ENCODE measurements around the gene SIRPA.

The SIRPA gene

DNA sequence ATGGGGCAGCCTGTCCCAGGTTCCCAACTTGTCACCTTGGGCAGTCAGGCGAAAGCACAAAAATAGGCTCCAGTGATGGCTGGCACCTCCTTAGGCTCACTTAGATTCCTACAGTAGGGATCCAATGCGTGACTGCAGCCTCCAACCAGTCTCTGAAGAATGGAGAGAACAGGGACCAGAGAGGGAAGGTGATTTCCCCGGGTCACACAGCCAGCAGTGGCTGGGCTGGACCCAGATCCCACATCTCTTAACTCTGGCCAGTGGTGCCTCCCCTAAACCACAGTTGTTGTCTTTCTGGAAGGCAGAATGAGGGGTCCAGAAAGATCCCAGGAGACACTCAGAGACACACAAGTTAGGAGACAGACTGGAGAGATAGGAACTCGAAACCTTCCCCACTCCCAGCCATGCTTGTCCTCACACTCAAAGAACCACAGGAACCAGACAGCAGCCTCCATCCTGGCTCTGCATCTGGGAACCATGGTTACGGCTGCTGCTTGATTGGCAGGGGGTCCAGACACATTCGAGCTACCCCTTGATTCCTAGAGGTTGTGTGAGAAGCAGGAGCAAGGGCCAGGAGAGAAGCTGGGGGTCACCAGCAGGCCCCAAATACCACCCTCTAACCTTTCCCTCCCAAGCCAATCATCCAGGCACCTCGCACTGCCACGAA lies 33.1 kb upstream of the SIRPA start:
- H3K9me2 ChIP-seq (replicated peaks; ENCODE audit: control insufficient read depth, low read length): no peaks in the 10 kb centered on the region
- H3K4me3 ChIP-seq (ENCODE audit: low read length): no peak overlapping the region
- no peaks in the 10 kb centered on the region for H3K36me3 ChIP-seq (ENCODE audit: control insufficient read depth, low read length)
- H3K4me1 ChIP-seq (ENCODE audit: control insufficient read depth, low read length): no peaks in the 10 kb centered on the region
- peaks cover 5% of the 10 kb centered on the region for H4K20me1 ChIP-seq (ENCODE audit: control insufficient read depth, insufficient read depth, low read depth, low read length)
- no peak overlapping the region for H3K27ac ChIP-seq (ENCODE audit: low read depth, low read length)
- no peaks in the 10 kb centered on the region for H3K79me2 ChIP-seq (ENCODE audit: control insufficient read depth, low read length)
- TF ChIP-seq, protein P1, sequence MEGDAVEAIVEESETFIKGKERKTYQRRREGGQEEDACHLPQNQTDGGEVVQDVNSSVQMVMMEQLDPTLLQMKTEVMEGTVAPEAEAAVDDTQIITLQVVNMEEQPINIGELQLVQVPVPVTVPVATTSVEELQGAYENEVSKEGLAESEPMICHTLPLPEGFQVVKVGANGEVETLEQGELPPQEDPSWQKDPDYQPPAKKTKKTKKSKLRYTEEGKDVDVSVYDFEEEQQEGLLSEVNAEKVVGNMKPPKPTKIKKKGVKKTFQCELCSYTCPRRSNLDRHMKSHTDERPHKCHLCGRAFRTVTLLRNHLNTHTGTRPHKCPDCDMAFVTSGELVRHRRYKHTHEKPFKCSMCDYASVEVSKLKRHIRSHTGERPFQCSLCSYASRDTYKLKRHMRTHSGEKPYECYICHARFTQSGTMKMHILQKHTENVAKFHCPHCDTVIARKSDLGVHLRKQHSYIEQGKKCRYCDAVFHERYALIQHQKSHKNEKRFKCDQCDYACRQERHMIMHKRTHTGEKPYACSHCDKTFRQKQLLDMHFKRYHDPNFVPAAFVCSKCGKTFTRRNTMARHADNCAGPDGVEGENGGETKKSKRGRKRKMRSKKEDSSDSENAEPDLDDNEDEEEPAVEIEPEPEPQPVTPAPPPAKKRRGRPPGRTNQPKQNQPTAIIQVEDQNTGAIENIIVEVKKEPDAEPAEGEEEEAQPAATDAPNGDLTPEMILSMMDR (IDR thresholded peaks at IDR 0.05; ENCODE audit: low read depth, low read length, poor library complexity, severe bottlenecking): no peak
- TF ChIP-seq EZH2phosphoT487 (IDR thresholded peaks at IDR 0.05; ENCODE audit: borderline replicate concordance, low read length): no peak
- peaks cover 84% of the 10 kb centered on the region for H3K27me3 ChIP-seq (ENCODE audit: control insufficient read depth, low read length)
- no peaks in the 10 kb centered on the region for H3F3A ChIP-seq (ENCODE audit: control insufficient read depth, insufficient read depth)
- no peak overlapping the region for H3K4me2 ChIP-seq (ENCODE audit: low read length)
- H3K9me3 ChIP-seq (ENCODE audit: control insufficient read depth, insufficient read depth, low read length): no peaks in the 10 kb centered on the region

DNA sequence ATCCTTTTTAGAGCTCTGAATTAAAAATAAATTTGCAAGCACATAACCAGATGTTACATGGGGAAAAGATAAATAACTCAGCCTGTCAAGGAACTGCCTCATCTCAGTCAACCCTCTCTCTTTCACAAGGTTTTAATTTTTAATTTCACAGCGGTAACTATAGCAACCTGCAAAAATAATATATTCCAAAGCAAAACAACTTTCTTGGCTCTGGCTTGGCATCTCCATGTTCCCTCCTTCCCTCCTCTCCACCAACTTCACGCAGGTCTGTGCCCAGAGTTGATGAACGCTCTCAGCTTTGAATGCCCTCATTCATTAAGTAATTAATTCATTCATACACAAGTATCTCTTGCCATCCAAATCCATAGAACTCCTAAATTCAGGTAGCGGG lies 32.5 kb upstream of the SIRPA start:
- Histone ChIP-seq H3K4me1 (ENCODE audit: control insufficient read depth, low read length) (no peaks in the 10 kb centered on the region), H3K9me2 (replicated peaks; ENCODE audit: control insufficient read depth, low read length) (no peaks in the 10 kb centered on the region), H3K4me3 (ENCODE audit: low read length) (no peak overlapping the region), H3F3A (ENCODE audit: control insufficient read depth, insufficient read depth) (no peaks in the 10 kb centered on the region), H3K4me2 (ENCODE audit: low read length) (no peak overlapping the region), H3K27ac (ENCODE audit: low read depth, low read length) (no peak overlapping the region), H3K27me3 (ENCODE audit: control insufficient read depth, low read length) (peaks cover 84% of the 10 kb centered on the region), H4K20me1 (ENCODE audit: control insufficient read depth, insufficient read depth, low read depth, low read length) (peaks cover 5% of the 10 kb centered on the region), H3K36me3 (ENCODE audit: control insufficient read depth, low read length) (no peaks in the 10 kb centered on the region), H3K79me2 (ENCODE audit: control insufficient read depth, low read length) (no peaks in the 10 kb centered on the region), H3K9me3 (ENCODE audit: control insufficient read depth, insufficient read depth, low read length) (no peaks in the 10 kb centered on the region)
- TF ChIP-seq, protein P1 (IDR thresholded peaks at IDR 0.05; ENCODE audit: low read depth, low read length, poor library complexity, severe bottlenecking): no peak
- no peak for TF ChIP-seq EZH2phosphoT487 (IDR thresholded peaks at IDR 0.05; ENCODE audit: borderline replicate concordance, low read length)

DNA sequence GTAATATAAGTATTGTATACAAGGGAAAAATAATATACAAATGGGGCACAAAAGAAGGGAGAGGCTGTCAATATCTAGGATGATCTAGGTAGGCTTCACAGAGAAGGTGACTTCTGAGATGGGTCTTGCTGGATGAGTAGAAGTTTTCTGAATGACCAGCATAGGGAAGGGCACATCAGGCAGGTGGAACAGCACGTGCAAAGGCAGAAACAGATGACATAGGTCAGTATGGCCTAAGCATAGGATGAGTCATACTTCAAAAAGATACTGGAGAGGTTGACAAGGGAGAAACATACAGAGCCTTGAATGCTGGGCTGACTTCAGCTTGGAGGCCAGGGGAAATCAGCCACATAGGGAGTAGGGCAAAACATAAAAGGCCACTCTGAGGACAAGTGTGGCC lies 31.9 kb upstream of the SIRPA start:
- peaks cover 83% of the 10 kb centered on the region for H3K27me3 ChIP-seq (ENCODE audit: control insufficient read depth, low read length)
- no peaks in the 10 kb centered on the region for H3K9me3 ChIP-seq (ENCODE audit: control insufficient read depth, insufficient read depth, low read length)
- no peaks in the 10 kb centered on the region for H3K79me2 ChIP-seq (ENCODE audit: control insufficient read depth, low read length)
- H3K4me1 ChIP-seq (ENCODE audit: control insufficient read depth, low read length): no peaks in the 10 kb centered on the region
- TF ChIP-seq, protein P1 (IDR thresholded peaks at IDR 0.05; ENCODE audit: low read depth, low read length, poor library complexity, severe bottlenecking): no peak
- TF ChIP-seq EZH2phosphoT487 (IDR thresholded peaks at IDR 0.05; ENCODE audit: borderline replicate concordance, low read length): no peak
- H4K20me1 ChIP-seq (ENCODE audit: control insufficient read depth, insufficient read depth, low read depth, low read length): peaks cover 5% of the 10 kb centered on the region
- H3K4me2 ChIP-seq (ENCODE audit: low read length): no peak overlapping the region
- no peak overlapping the region for H3K4me3 ChIP-seq (ENCODE audit: low read length)
- no peak overlapping the region for H3K27ac ChIP-seq (ENCODE audit: low read depth, low read length)
- no peaks in the 10 kb centered on the region for H3K36me3 ChIP-seq (ENCODE audit: control insufficient read depth, low read length)
- no peaks in the 10 kb centered on the region for H3F3A ChIP-seq (ENCODE audit: control insufficient read depth, insufficient read depth)
- no peaks in the 10 kb centered on the region for H3K9me2 ChIP-seq (replicated peaks; ENCODE audit: control insufficient read depth, low read length)
